KMS-11 (cell line): ENCODE measurements around the gene OS9.

Source experiments
- H2AFZ ChIP-seq: fragments of 200-600 bp; sonication (generic); 2 replicates; pipeline ENCODE4 v1.6.1; 2016; ENCODE audit warnings: antibody characterized with exemption, mixed run types, low read depth
- H3K27ac ChIP-seq: fragments of 200-600 bp; sonication (generic); 2 replicates; pipeline ENCODE4 v1.6.1; 2016; ENCODE audit warnings: mild to moderate bottlenecking, mixed run types
- H3K27me3 ChIP-seq: fragments of 200-600 bp; sonication (generic); 2 replicates; pipeline ENCODE4 v1.6.1; 2017; ENCODE audit warnings: mild to moderate bottlenecking, low read depth, mixed run types, moderate library complexity; ENCODE audit not compliant: insufficient read depth
- H3K36me3 ChIP-seq: fragments of 200-600 bp; sonication (generic); 2 replicates; pipeline ENCODE4 v1.6.1; 2017; ENCODE audit warnings: mild to moderate bottlenecking, mixed run types; ENCODE audit not compliant: insufficient read depth
- H3K4me1 ChIP-seq: fragments of 200-600 bp; sonication (generic); 2 replicates; pipeline ENCODE4 v1.6.1; 2016; ENCODE audit warnings: mild to moderate bottlenecking, low read depth, mixed run types; ENCODE audit not compliant: poor library complexity, severe bottlenecking
- H3K4me2 ChIP-seq: fragments of 200-600 bp; sonication (generic); 2 replicates; pipeline ENCODE4 v1.7.0; 2016; ENCODE audit warnings: mild to moderate bottlenecking, mixed run types
- H3K4me3 ChIP-seq: fragments of 200-600 bp; sonication (generic); IDR thresholded peaks from 2 replicates; pipeline ENCODE4 v1.6.1; 2017; ENCODE audit warnings: low read depth, low read length, mixed read lengths; ENCODE audit not compliant: insufficient read depth
- H3K79me2 ChIP-seq: fragments of 200-600 bp; sonication (generic); 2 replicates; pipeline ENCODE4 v1.6.1; 2016; ENCODE audit warnings: low read depth, mixed run types; ENCODE audit not compliant: insufficient read depth
- H3K9ac ChIP-seq: fragments of 200-600 bp; sonication (generic); 2 replicates; pipeline ENCODE4 v1.6.1; 2016; ENCODE audit warnings: mild to moderate bottlenecking, mixed run types
- H4K20me1 ChIP-seq: fragments of 200-600 bp; sonication (generic); 2 replicates; pipeline ENCODE4 v1.6.1; 2016; ENCODE audit warnings: mild to moderate bottlenecking, mixed run types; ENCODE audit not compliant: insufficient read depth
- CTCF ChIP-seq: fragments of 200-600 bp; sonication (generic); conservative IDR thresholded peaks from 2 replicates; pipeline ENCODE4 v1.6.1; 2017; ENCODE audit warnings: low read depth, mild to moderate bottlenecking, antibody characterized with exemption, low read length, moderate library complexity, mixed read lengths

Gene OS9

DNA sequence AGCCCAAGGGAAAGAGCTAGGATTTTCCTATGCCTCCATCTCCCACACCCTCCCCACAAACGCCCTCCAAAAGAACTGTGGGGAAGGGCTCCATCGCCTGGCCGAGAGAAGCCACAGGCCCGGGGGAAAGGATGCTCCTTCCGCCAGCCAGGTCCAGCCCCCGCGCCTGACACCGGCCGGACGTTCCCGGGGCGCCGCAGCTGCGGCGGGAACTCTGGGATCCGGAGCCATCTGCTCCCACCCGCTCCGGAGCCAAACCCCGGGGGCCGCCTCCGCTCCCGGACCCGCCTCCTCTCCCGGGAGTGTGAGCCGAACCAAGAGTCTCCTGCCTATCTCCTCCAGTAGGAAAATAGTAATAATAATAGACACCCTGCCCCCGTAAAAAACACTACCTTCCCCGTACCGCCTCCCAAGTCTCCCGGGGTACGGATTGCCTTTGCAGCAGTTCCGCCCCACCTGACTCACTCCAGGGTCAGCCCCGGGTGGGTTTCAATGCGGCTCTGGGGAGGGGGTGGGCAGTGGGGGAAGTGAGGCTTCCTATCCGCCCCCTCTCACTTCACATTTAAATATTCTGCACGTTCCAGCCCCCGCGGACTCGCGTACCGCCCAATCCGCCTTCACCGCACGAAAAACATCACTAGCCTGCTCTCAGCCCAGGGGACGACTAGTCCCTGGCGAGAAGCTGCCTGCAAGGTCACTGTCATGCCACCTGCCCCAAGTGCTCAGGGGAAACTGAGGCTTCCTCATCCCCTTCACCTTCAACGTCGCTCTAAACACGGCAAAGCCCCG lies 42.2 kb downstream of the OS9 start:
- Histone ChIP-seq H4K20me1 (no peaks in the 10 kb centered on the region), H3K27me3 (peaks cover 14% of the 10 kb centered on the region; the same call in 1 of the 2 replicates), H3K4me2 (no peak overlapping the region), H2AFZ (no peak overlapping the region), H3K4me1 (peaks cover 7% of the 10 kb centered on the region), H3K4me3 (no peak overlapping the region), H3K27ac (no peak overlapping the region), H3K9ac (no peak overlapping the region), H3K79me2 (no peaks in the 10 kb centered on the region), H3K36me3 (no peaks in the 10 kb centered on the region)
- no peak for TF ChIP-seq CTCF

- Histone ChIP-seq H3K9ac (no peak overlapping the region), H3K27ac (no peak overlapping the region), H2AFZ (no peak overlapping the region), H4K20me1 (no peaks in the 10 kb centered on the region), H3K79me2 (no peaks in the 10 kb centered on the region), H3K27me3 (peaks cover 10% of the 10 kb centered on the region; the same call in 1 of the 2 replicates), H3K4me2 (no peak overlapping the region), H3K4me3 (no peak overlapping the region), H3K36me3 (no peaks in the 10 kb centered on the region), H3K4me1 (peaks cover 9% of the 10 kb centered on the region)
- TF ChIP-seq CTCF, result no peak
Observed at GRCh38 chr12:57736741-57737466, 43.0 kb downstream of the OS9 start.

- no peak overlapping the region for H2AFZ ChIP-seq
- H3K9ac ChIP-seq, result no peak overlapping the region
- no peak overlapping the region for H3K4me3 ChIP-seq
Observed at GRCh38 chr12:57737467-57738460, 43.8 kb downstream of the OS9 start.

More at GRCh38 chr12:57737467-57738460, 43.8 kb downstream of the OS9 start:
- Histone ChIP-seq H3K79me2 (no peaks in the 10 kb centered on the region), H3K27ac (no peak overlapping the region), H3K27me3 (peaks cover 10% of the 10 kb centered on the region; the same call in 1 of the 2 replicates), H3K4me1 (peaks cover 18% of the 10 kb centered on the region), H3K4me2 (no peak overlapping the region), H3K36me3 (no peaks in the 10 kb centered on the region), H4K20me1 (no peaks in the 10 kb centered on the region)
- TF ChIP-seq CTCF, result no peak
